Measurements from ENCODE around the gene TTLL11. TPM values are rescaled to one million over a fixed set of nuclear protein-coding genes. Genes with fewer than 3 reads are reported as not detected.

Gene TTLL11
- total RNA-seq, 4 donors from 2014 or later, result 12.3 to 20.5 (median 15.3) TPM

GRCh38 chr9:122115176-122116035 is 22.3 kb upstream of the TTLL11 start:
- Histone ChIP-seq H3K27me3 (no peaks in the 10 kb centered on the region), H3K4me1 (peaks cover 0 to 3% of the 10 kb centered on the region in 2 donors), H3K27ac (no peak overlapping the region), H3K9me3 (no peaks in the 10 kb centered on the region), H3K4me3 (no peak overlapping the region), H3K36me3 (no peaks in the 10 kb centered on the region)
- no peak for TF ChIP-seq POLR2A (IDR thresholded peaks at IDR 0.05)
- TF ChIP-seq CTCF (IDR thresholded peaks at IDR 0.05 in 4 of 5, conservative IDR thresholded peaks at IDR 0.05 in 1 of 5), result no peak
- in situ Hi-C loops (cut with MboI; ENCODE audit: low sequenced_read_pairs in 4 of 4) (loop anchor here in 3 of 4 donors (25.0 kb wide), 2 partner anchors 347 to 697 kb away; partner anchors contain the start of gene OR1K1 (in 2 of the 3)), intact Hi-C loops (cut with DNase I; ENCODE audit: low total_unique reads) (no loop called here)
- ATAC-seq, result no peak
- no peak for DNase-seq

GRCh38 chr9:122113574-122113973 is 20.5 kb upstream of the TTLL11 start:
- no peak overlapping the region for H3K27ac ChIP-seq
- H3K4me3 ChIP-seq, result no peak overlapping the region
- H3K27me3 ChIP-seq, result no peaks in the 10 kb centered on the region
- H3K4me1 ChIP-seq, result no peaks in the 10 kb centered on the region
- no peaks in the 10 kb centered on the region for H3K36me3 ChIP-seq
- in situ Hi-C loops (cut with MboI; ENCODE audit: low sequenced_read_pairs in 4 of 4), result loop anchor here in 3 of 4 donors (25.0 kb wide), 2 partner anchors 349 to 699 kb away; partner anchors contain the start of gene OR1K1 (in 2 of the 3)
- DNase-seq, result no peak
- TF ChIP-seq POLR2A (IDR thresholded peaks at IDR 0.05) (no peak), CTCF (IDR thresholded peaks at IDR 0.05 in 4 of 5, conservative IDR thresholded peaks at IDR 0.05 in 1 of 5) (no peak)
- H3K9me3 ChIP-seq, result no peaks in the 10 kb centered on the region
- intact Hi-C loops (cut with DNase I; ENCODE audit: low total_unique reads), result no loop called here
- ATAC-seq, result no peak

- H3K4me1 ChIP-seq, result no peaks in the 10 kb centered on the region
- DNase-seq (no peak), ATAC-seq (peak in 1 of 2 donors; percentile 12)
- H3K9me3 ChIP-seq, result no peaks in the 10 kb centered on the region
- intact Hi-C loops (cut with DNase I; ENCODE audit: low total_unique reads), result no loop called here
- in situ Hi-C loops (cut with MboI; ENCODE audit: low sequenced_read_pairs in 4 of 4), result loop anchor here in 3 of 4 donors (25.0 kb wide), 2 partner anchors 350 to 700 kb away; partner anchors contain the start of gene OR1K1 (in 2 of the 3)
- no peak overlapping the region for H3K27ac ChIP-seq
- no peak for TF ChIP-seq CTCF (IDR thresholded peaks at IDR 0.05 in 4 of 5, conservative IDR thresholded peaks at IDR 0.05 in 1 of 5)
- no peak for TF ChIP-seq POLR2A (IDR thresholded peaks at IDR 0.05)
- H3K4me3 ChIP-seq, result no peak overlapping the region
- no peaks in the 10 kb centered on the region for H3K36me3 ChIP-seq
- H3K27me3 ChIP-seq, result no peaks in the 10 kb centered on the region
These were observed 19.1 kb upstream of the TTLL11 start for GRCh38 chr9:122112238-122112637.

- no peak overlapping the region for H3K4me3 ChIP-seq
- in situ Hi-C loops (cut with MboI; ENCODE audit: low sequenced_read_pairs in 4 of 4), result loop anchor here in 3 of 4 donors (25.0 kb wide), 2 partner anchors 351 to 701 kb away; partner anchors contain the start of gene OR1K1 (in 2 of the 3)
- no peaks in the 10 kb centered on the region for H3K4me1 ChIP-seq
- H3K27ac ChIP-seq, result no peak overlapping the region
- ATAC-seq (no peak), DNase-seq (no peak)
- no peaks in the 10 kb centered on the region for H3K36me3 ChIP-seq
- no peaks in the 10 kb centered on the region for H3K9me3 ChIP-seq
- no peak for TF ChIP-seq POLR2A (IDR thresholded peaks at IDR 0.05)
- intact Hi-C loops (cut with DNase I; ENCODE audit: low total_unique reads), result no loop called here
- no peaks in the 10 kb centered on the region for H3K27me3 ChIP-seq
These were observed 18.4 kb upstream of the TTLL11 start for GRCh38 chr9:122111413-122112085.
